Thyroid gland (tissue), 4 donors: Measurements from ENCODE around the gene GGTA1.

Experiments
- POLR2A ChIP-seq, 2 donors: fragments of 450-650 bp; IDR thresholded peaks; one replicate each; pipeline ENCODE4 v1.6.1; 2017; ENCODE audit warnings: antibody characterized with exemption in 2 of 2, mild to moderate bottlenecking in 2 of 2, moderate library complexity in 1 of 2
- TF ChIP-seq, protein P1 (sequence below), 6 experiments: fragments of 200-600 bp in 3 of 6; fragments of 450-650 bp in 3 of 6; sonication (generic) in 3 of 6; IDR thresholded peaks; one replicate each; pipeline ENCODE4 v1.5.1; 2016 to 2019; ENCODE audit warnings: antibody characterized with exemption in 6 of 6, mild to moderate bottlenecking in 2 of 6, inconsistent platforms in 1 of 6, moderate library complexity in 1 of 6

GRCh38 chr9:121473229-121473628, 26.4 kb downstream of the GGTA1 start:
- TF ChIP-seq, protein P1, sequence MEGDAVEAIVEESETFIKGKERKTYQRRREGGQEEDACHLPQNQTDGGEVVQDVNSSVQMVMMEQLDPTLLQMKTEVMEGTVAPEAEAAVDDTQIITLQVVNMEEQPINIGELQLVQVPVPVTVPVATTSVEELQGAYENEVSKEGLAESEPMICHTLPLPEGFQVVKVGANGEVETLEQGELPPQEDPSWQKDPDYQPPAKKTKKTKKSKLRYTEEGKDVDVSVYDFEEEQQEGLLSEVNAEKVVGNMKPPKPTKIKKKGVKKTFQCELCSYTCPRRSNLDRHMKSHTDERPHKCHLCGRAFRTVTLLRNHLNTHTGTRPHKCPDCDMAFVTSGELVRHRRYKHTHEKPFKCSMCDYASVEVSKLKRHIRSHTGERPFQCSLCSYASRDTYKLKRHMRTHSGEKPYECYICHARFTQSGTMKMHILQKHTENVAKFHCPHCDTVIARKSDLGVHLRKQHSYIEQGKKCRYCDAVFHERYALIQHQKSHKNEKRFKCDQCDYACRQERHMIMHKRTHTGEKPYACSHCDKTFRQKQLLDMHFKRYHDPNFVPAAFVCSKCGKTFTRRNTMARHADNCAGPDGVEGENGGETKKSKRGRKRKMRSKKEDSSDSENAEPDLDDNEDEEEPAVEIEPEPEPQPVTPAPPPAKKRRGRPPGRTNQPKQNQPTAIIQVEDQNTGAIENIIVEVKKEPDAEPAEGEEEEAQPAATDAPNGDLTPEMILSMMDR (IDR thresholded peaks at IDR 0.05) = no peak
- no peak for TF ChIP-seq POLR2A (IDR thresholded peaks at IDR 0.05)
